HepG2 (cell line): ENCODE data around the gene MAN2A1. TPM values are rescaled to one million over a fixed set of nuclear protein-coding genes. Genes with fewer than 3 reads are reported as not detected.

Experiments
- AGO2 ChIP-seq: fragments of 200-400 bp; formaldehyde crosslinking; optimal IDR thresholded peaks from 2 replicates; pipeline ENCODE3; 2017; ENCODE audit warnings: mild to moderate bottlenecking, low read depth, low read length, moderate library complexity
- FOXC1 ChIP-seq: sonication (generic); formaldehyde crosslinking; IDR thresholded peaks from 2 replicates; pipeline ENCODE4 v1.8.0; 2022; ENCODE audit warnings: mild to moderate bottlenecking, missing genetic modification reagents, borderline replicate concordance
- ISL2 ChIP-seq: sonication (generic); formaldehyde crosslinking; IDR thresholded peaks from 2 replicates; pipeline ENCODE4 v1.5.0; 2020; ENCODE audit warnings: missing genetic modification reagents
- NR3C1 ChIP-seq: sonication (generic); formaldehyde crosslinking; IDR thresholded peaks from 2 replicates; pipeline ENCODE4 v1.4.0; 2020; ENCODE audit warnings: missing genetic modification reagents
- SETDB1 ChIP-seq: sonication (generic); formaldehyde crosslinking; IDR thresholded peaks from 2 replicates; pipeline ENCODE4 v1.5.1; 2020; ENCODE audit warnings: missing genetic modification reagents, mild to moderate bottlenecking, borderline replicate concordance
- ZKSCAN5 ChIP-seq: sonication (generic); formaldehyde crosslinking; IDR thresholded peaks from 2 replicates; pipeline ENCODE4 v1.5.1; 2020; ENCODE audit warnings: mild to moderate bottlenecking, missing genetic modification reagents
- ZNF143 ChIP-seq: sonication (generic); formaldehyde crosslinking; IDR thresholded peaks from 2 replicates; pipeline ENCODE4 v1.4.0; 2020; ENCODE audit warnings: missing genetic modification reagents
- polyA plus RNA-seq, 8 experiments: library from polyadenylated mRNA; depleted of rRNA in 3 of 8; stranded (reverse) in 7 of 8; unstranded in 1 of 8; fragments of >200 nt; fragmentation: Illumina TruSeq in 4 of 8; extraction: Trizol in 4 of 8; gene quantifications; 2 replicates each; pipeline versions ENCODE4 v1.2.1 to v1.2.3, GENCODE V29; 2011 to 2016; ENCODE audit warnings: low read depth in 4 of 8, missing spikeins in 1 of 8, mixed read lengths in 1 of 8; ENCODE audit not compliant: insufficient read depth in 1 of 8
- total RNA-seq, 5 experiments: library from RNA; depleted of rRNA; stranded (reverse); fragments of >200 nt; fragmentation: Illumina TruSeq; extraction: Trizol; gene quantifications; 2 replicates each; pipeline ENCODE4 v1.2.3, GENCODE V29; 2016; ENCODE audit warnings: low read depth in 1 of 5
- TF ChIP-seq, protein P1 (sequence below): sonication (generic); formaldehyde crosslinking; IDR thresholded peaks from 2 replicates; pipeline ENCODE4 v1.5.1; 2020; ENCODE audit warnings: mild to moderate bottlenecking, missing genetic modification reagents, borderline replicate concordance
- TF ChIP-seq, protein P2 (sequence below): sonication (generic); formaldehyde crosslinking; IDR thresholded peaks from 2 replicates; pipeline ENCODE4 v1.8.0; 2022; ENCODE audit warnings: mild to moderate bottlenecking, missing genetic modification reagents, moderate library complexity
- TF ChIP-seq, protein P3 (sequence below): sonication (generic); formaldehyde crosslinking; IDR thresholded peaks from 2 replicates; pipeline ENCODE4 v1.8.1; 2022; ENCODE audit warnings: mild to moderate bottlenecking, missing genetic modification reagents
- TF ChIP-seq, protein P4 (sequence below): sonication (generic); formaldehyde crosslinking; IDR thresholded peaks from 2 replicates; pipeline ENCODE4 v1.5.0; 2020; ENCODE audit warnings: mild to moderate bottlenecking, missing genetic modification reagents, borderline replicate concordance
- TF ChIP-seq, protein P5 (sequence below): sonication (generic); formaldehyde crosslinking; IDR thresholded peaks from 2 replicates; pipeline ENCODE4 v1.5.0; 2020; ENCODE audit warnings: mild to moderate bottlenecking, missing genetic modification reagents

MAN2A1 gene
- total and polyA plus RNA-seq, 2 of the 13 experiments (the other 11 are each of a cell fraction or from before 2014, with no cell fraction given), result 56.2 to 80.5 TPM

DNA sequence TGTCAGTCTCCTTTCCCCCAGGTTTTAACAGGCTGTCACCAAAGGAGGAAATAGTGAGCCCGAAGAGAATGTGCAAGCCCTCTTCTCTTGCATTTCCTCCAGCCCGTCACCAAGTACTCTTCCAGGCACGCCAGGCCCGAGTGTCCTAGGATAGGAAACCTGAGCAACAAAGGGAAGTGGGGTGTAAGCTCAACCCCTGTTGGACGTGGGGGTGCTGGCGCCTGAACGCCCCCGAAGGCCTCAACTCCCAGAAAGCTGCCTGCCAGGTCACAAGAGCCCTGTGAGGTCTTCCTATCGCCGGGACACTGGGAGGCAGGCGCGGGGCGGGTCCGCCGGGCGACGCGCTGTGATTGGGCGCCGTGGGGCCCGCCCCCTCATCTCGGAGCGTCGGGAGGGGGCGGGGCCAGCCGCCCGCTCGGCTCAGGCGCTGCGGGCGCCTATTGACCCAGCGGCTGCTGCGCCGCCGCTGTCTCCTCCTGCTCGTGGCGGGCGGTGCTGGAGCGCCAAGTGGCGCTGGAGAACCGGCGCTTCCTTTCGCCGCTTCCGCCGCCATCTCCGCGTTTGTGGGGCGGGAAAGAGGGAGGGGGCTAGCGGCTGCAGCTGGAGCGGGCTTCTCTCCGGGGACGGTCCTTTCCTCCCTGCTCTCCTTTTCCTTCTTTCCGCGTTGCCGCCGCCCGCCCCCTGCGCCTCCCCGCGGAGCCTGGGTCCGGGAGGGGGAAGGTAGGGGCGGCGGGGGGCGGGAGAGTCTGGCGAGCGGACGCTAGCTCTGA is 572 bp upstream of the MAN2A1 start (continued):
- TF ChIP-seq, protein P1, sequence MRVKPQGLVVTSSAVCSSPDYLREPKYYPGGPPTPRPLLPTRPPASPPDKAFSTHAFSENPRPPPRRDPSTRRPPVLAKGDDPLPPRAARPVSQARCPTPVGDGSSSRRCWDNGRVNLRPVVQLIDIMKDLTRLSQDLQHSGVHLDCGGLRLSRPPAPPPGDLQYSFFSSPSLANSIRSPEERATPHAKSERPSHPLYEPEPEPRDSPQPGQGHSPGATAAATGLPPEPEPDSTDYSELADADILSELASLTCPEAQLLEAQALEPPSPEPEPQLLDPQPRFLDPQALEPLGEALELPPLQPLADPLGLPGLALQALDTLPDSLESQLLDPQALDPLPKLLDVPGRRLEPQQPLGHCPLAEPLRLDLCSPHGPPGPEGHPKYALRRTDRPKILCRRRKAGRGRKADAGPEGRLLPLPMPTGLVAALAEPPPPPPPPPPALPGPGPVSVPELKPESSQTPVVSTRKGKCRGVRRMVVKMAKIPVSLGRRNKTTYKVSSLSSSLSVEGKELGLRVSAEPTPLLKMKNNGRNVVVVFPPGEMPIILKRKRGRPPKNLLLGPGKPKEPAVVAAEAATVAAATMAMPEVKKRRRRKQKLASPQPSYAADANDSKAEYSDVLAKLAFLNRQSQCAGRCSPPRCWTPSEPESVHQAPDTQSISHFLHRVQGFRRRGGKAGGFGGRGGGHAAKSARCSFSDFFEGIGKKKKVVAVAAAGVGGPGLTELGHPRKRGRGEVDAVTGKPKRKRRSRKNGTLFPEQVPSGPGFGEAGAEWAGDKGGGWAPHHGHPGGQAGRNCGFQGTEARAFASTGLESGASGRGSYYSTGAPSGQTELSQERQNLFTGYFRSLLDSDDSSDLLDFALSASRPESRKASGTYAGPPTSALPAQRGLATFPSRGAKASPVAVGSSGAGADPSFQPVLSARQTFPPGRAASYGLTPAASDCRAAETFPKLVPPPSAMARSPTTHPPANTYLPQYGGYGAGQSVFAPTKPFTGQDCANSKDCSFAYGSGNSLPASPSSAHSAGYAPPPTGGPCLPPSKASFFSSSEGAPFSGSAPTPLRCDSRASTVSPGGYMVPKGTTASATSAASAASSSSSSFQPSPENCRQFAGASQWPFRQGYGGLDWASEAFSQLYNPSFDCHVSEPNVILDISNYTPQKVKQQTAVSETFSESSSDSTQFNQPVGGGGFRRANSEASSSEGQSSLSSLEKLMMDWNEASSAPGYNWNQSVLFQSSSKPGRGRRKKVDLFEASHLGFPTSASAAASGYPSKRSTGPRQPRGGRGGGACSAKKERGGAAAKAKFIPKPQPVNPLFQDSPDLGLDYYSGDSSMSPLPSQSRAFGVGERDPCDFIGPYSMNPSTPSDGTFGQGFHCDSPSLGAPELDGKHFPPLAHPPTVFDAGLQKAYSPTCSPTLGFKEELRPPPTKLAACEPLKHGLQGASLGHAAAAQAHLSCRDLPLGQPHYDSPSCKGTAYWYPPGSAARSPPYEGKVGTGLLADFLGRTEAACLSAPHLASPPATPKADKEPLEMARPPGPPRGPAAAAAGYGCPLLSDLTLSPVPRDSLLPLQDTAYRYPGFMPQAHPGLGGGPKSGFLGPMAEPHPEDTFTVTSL (CRISPR knock-in tag), result peak; percentile 75; the same call in 1 of the 2 replicates
- TF ChIP-seq, protein P2, sequence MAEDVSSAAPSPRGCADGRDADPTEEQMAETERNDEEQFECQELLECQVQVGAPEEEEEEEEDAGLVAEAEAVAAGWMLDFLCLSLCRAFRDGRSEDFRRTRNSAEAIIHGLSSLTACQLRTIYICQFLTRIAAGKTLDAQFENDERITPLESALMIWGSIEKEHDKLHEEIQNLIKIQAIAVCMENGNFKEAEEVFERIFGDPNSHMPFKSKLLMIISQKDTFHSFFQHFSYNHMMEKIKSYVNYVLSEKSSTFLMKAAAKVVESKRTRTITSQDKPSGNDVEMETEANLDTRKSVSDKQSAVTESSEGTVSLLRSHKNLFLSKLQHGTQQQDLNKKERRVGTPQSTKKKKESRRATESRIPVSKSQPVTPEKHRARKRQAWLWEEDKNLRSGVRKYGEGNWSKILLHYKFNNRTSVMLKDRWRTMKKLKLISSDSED (CRISPR knock-in tag), result peak; percentile 32; the same call in 1 of the 2 replicates
- TF ChIP-seq NR3C1 (CRISPR knock-in tag), result no peak
- TF ChIP-seq, protein P3, sequence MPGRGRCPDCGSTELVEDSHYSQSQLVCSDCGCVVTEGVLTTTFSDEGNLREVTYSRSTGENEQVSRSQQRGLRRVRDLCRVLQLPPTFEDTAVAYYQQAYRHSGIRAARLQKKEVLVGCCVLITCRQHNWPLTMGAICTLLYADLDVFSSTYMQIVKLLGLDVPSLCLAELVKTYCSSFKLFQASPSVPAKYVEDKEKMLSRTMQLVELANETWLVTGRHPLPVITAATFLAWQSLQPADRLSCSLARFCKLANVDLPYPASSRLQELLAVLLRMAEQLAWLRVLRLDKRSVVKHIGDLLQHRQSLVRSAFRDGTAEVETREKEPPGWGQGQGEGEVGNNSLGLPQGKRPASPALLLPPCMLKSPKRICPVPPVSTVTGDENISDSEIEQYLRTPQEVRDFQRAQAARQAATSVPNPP (CRISPR knock-in tag), result no peak
- TF ChIP-seq FOXC1 (CRISPR knock-in tag), result no peak
- peak; percentile 9; the same call in 1 of the 2 replicates for TF ChIP-seq ZKSCAN5 (CRISPR knock-in tag)
- 0 out of 2 replicates have a peak, but pooled peaks have one; percentile 30 for TF ChIP-seq ZNF143 (CRISPR knock-in tag)
- TF ChIP-seq, protein P4, sequence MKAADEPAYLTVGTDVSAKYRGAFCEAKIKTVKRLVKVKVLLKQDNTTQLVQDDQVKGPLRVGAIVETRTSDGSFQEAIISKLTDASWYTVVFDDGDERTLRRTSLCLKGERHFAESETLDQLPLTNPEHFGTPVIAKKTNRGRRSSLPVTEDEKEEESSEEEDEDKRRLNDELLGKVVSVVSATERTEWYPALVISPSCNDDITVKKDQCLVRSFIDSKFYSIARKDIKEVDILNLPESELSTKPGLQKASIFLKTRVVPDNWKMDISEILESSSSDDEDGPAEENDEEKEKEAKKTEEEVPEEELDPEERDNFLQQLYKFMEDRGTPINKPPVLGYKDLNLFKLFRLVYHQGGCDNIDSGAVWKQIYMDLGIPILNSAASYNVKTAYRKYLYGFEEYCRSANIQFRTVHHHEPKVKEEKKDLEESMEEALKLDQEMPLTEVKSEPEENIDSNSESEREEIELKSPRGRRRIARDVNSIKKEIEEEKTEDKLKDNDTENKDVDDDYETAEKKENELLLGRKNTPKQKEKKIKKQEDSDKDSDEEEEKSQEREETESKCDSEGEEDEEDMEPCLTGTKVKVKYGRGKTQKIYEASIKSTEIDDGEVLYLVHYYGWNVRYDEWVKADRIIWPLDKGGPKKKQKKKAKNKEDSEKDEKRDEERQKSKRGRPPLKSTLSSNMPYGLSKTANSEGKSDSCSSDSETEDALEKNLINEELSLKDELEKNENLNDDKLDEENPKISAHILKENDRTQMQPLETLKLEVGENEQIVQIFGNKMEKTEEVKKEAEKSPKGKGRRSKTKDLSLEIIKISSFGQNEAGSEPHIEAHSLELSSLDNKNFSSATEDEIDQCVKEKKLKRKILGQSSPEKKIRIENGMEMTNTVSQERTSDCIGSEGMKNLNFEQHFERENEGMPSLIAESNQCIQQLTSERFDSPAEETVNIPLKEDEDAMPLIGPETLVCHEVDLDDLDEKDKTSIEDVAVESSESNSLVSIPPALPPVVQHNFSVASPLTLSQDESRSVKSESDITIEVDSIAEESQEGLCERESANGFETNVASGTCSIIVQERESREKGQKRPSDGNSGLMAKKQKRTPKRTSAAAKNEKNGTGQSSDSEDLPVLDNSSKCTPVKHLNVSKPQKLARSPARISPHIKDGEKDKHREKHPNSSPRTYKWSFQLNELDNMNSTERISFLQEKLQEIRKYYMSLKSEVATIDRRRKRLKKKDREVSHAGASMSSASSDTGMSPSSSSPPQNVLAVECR, result peak; percentile 62
- TF ChIP-seq AGO2, result no peak
- TF ChIP-seq, protein P5, sequence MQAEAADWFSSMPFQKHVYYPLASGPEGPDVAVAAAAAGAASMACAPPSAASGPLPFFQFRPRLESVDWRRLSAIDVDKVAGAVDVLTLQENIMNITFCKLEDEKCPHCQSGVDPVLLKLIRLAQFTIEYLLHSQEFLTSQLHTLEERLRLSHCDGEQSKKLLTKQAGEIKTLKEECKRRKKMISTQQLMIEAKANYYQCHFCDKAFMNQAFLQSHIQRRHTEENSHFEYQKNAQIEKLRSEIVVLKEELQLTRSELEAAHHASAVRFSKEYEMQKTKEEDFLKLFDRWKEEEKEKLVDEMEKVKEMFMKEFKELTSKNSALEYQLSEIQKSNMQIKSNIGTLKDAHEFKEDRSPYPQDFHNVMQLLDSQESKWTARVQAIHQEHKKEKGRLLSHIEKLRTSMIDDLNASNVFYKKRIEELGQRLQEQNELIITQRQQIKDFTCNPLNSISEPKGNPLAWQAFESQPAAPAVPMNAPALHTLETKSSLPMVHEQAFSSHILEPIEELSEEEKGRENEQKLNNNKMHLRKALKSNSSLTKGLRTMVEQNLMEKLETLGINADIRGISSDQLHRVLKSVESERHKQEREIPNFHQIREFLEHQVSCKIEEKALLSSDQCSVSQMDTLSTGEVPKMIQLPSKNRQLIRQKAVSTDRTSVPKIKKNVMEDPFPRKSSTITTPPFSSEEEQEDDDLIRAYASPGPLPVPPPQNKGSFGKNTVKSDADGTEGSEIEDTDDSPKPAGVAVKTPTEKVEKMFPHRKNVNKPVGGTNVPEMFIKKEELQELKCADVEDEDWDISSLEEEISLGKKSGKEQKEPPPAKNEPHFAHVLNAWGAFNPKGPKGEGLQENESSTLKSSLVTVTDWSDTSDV (CRISPR knock-in tag), result no peak
- no peak for TF ChIP-seq ISL2 (CRISPR knock-in tag)
- 0 out of 2 replicates have a peak, but pooled peaks have one; percentile 17 for TF ChIP-seq SETDB1 (CRISPR knock-in tag)
